Fibroblast of pulmonary artery (primary cell): ENCODE data around the gene BCL11A.
A peak's percentile ranks its signal among the peaks of the same experiment; 100 is the strongest.

Source experiments
- DNase-seq: peaks from one replicate; pipeline ENCODE4 v3.0.0-alpha.2; 2010; ENCODE audit warnings: low read depth
- H3K4me3 ChIP-seq: replicated peaks from 2 replicates; pipeline ENCODE4 v1.5.1; 2011; ENCODE audit warnings: low read depth, mild to moderate bottlenecking, control low read depth, low read length, moderate library complexity
- TF ChIP-seq, protein P1 (sequence below): IDR thresholded peaks from 2 replicates; pipeline ENCODE4 v1.5.1; 2011; ENCODE audit warnings: mild to moderate bottlenecking, control low read depth, low read length, inconsistent platforms; ENCODE audit errors: missing control alignments

The BCL11A gene

DNA sequence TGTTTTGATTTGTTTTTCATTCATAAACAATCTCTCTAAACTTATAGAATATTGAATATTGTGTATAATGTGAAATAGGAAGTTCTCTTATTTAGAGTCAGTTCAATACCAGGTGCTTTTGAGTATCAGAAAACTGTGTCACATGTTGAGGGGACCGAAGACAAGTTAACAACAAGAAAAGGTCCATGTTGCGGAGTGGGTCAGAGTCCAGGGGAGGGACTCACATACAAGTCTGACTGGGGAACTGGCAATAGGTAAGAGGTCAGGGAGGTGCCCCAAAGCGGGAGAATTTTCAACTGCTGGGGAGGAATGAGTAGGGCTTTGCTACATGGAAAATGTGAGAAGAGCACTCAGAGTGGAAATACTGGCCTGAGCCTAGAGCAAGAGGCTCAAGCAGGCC, 19.8 kb upstream of the BCL11A start:
- H3K4me3 ChIP-seq = no peak overlapping the region
- no peak for DNase-seq
- TF ChIP-seq, protein P1, sequence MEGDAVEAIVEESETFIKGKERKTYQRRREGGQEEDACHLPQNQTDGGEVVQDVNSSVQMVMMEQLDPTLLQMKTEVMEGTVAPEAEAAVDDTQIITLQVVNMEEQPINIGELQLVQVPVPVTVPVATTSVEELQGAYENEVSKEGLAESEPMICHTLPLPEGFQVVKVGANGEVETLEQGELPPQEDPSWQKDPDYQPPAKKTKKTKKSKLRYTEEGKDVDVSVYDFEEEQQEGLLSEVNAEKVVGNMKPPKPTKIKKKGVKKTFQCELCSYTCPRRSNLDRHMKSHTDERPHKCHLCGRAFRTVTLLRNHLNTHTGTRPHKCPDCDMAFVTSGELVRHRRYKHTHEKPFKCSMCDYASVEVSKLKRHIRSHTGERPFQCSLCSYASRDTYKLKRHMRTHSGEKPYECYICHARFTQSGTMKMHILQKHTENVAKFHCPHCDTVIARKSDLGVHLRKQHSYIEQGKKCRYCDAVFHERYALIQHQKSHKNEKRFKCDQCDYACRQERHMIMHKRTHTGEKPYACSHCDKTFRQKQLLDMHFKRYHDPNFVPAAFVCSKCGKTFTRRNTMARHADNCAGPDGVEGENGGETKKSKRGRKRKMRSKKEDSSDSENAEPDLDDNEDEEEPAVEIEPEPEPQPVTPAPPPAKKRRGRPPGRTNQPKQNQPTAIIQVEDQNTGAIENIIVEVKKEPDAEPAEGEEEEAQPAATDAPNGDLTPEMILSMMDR = no peak

DNA sequence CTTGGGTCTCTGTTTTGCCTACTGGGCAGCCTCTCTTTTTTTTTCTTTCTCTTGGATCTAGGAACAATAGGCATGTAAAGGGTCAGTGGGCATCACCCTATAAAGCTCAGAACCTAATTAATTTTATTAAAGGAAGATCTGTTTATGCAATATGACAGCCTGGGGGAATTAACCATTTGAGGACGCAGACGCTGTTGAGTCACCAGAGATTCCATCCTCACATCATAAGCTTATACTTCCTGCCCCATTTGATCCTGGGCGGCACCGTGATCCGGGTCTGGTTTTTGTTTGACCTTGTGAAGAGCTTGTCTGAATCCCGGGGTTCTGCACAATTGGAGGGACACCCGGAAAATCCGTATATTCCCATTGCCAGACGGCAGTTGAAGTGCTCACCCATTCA, 16.8 kb upstream of the BCL11A start:
- TF ChIP-seq, protein P1 = no peak
- DNase-seq = no peak
- no peak overlapping the region for H3K4me3 ChIP-seq

DNA sequence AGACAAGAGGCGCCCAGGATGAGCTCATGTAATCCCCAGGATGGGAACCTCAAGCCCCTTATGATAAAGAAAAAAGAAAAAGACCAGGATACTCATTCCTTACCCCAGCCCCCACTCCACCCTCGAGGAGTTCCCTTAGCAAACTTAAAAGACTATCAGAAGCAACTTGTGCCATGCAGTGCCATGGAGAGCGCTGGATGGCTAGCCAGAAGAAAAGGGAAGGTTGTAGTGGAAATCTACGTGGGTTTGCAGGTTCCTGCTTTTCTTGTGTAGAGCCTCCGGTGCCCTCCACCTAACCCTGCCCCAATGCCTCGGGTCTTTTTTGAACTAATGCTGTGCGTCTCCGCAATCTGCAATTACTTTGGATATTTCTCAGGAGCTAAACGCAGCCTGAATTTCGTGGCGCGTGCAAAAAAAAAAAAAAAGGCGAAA, 16.2 kb upstream of the BCL11A start:
- H3K4me3 ChIP-seq = peak overlapping the region; percentile 39
- DNase-seq = no peak
- TF ChIP-seq, protein P1 = no peak

DNA sequence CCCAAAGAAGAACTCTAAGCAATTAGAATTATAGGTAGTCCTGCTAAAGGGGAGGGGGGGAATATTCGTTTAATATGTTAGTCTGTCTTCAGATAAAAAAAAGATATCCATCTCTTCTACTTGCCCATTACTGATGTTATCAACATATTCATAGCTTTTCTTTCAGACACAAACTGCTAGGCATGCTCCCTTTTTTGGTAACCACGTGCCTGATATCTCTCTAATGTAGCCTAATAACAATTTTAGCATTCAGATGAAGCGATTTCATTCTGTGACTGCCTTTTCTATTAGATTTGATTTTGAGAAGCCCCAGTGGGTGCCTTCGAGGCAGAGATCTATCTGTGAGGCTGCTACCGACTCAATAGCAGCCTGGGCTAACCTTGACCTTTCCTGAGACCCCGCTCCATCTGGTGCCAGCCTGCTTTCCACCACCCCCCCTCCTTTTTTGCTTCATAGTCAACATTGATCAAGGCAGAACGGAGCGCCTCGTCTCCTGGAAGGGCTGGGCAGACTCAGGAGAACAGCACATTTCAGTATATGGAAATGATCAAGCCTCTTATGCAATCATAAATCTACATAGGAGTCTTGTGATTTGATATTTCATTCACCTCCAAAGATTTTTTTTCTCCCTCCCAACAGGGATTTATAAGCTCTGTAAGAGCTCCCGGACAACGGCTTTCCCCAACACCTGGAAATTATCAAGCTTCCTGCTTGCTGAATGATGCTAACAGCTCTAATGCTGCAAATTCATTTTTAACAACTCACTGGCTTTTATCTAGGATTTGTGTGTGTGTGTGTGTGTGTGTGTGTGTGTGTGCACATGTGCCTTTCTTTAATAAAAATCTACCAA, 14.7 kb upstream of the BCL11A start:
- DNase-seq = no peak
- H3K4me3 ChIP-seq = no peak overlapping the region
- TF ChIP-seq, protein P1 = no peak

DNA sequence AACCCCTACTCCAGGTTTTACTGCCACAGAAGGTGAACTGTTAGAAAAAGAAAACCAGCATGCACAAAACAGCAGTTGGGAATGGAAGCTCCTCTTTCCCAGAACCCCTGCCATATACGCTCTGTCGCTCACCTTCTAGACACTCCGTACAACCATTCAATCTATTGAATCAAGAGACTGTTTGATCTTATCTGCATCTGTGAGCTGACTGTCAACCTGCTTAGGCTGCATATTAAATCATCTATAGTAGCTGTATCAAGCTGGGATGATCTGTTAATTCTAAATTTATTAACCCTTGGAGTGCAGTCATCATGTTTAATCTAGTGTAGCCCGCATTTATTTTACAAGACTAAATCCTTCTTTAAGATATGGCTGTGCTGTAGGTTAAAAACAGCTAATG, 13.6 kb upstream of the BCL11A start:
- TF ChIP-seq, protein P1 = no peak
- no peak for DNase-seq
- H3K4me3 ChIP-seq = no peak overlapping the region

DNA sequence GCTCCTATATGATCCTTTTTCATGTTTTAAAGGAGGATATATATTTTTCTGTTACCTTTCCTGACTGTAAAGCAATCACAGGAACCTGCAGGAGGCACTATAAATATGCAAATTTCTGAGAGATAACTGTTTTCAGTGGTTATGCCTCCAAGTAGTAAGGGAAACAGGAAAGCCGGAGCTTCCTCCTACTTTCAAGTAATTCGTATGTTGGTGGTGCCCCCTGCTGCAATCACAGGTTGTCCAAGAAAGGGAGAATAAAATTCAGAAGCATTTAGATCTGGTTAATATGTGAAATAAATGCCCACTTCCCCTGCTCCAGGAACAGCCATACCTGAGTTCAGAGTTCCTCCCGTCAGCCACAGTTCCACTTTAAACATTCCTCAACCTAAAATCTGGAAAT, 12.0 kb upstream of the BCL11A start:
- no peak overlapping the region for H3K4me3 ChIP-seq
- DNase-seq = peak; percentile 45
- TF ChIP-seq, protein P1 = peak; percentile 31
